ENCODE results near the gene MAL.

- TF ChIP-seq TAF1 (IDR thresholded peaks at IDR 0.05; ENCODE audit: borderline replicate concordance, low read depth, low read length): no peak
- TF ChIP-seq POLR2A (IDR thresholded peaks at IDR 0.05; ENCODE audit: low read depth, low read length): no peak
- no peak for TF ChIP-seq POLR2AphosphoS5 (IDR thresholded peaks at IDR 0.05; ENCODE audit: low read depth, low read length)
These were observed 66.5 kb downstream of the MAL start for GRCh38 chr2:95091885-95092555.

Measured in GM12892 (cell line).